Upper lobe of right lung (tissue), 1 donor: Measurements from ENCODE around the gene DISP2. TPM values are rescaled to one million over a fixed set of nuclear protein-coding genes. Genes with fewer than 3 reads are reported as not detected.

ENCODE experiments used
- ATAC-seq: fragments of 200-7000 bp; cut with Tn5 transposase; one replicate; pipeline ENCODE4 v1.9.1; 2020; ENCODE audit warnings: mild to moderate bottlenecking, moderate library complexity
- DNase-seq: peaks from one replicate; pipeline ENCODE4 v3.0.0-alpha.2; 2020
- H3K27ac ChIP-seq: fragments of 200-600 bp; one replicate; pipeline ENCODE4 v1.8.0; 2022
- H3K27me3 ChIP-seq: fragments of 200-600 bp; one replicate; pipeline ENCODE4 v1.8.0; 2022; ENCODE audit warnings: mild to moderate bottlenecking
- H3K36me3 ChIP-seq: fragments of 200-600 bp; one replicate; pipeline ENCODE4 v1.8.0; 2022
- H3K4me1 ChIP-seq: fragments of 200-600 bp; one replicate; pipeline ENCODE4 v1.8.0; 2022
- H3K4me3 ChIP-seq: fragments of 200-600 bp; one replicate; pipeline ENCODE4 v1.8.0; 2022; ENCODE audit warnings: mild to moderate bottlenecking
- H3K9me3 ChIP-seq: fragments of 200-600 bp; one replicate; pipeline ENCODE4 v1.8.0; 2022
- intact Hi-C: fragments of 100-400 bp; cut with DNase I; formaldehyde crosslinking; loops from one replicate; pipeline ENCODE4 v1.11.0; 2022
- total RNA-seq: library from RNA; stranded (reverse); fragmentation: NEBNext Ultra II Directional; extraction: Animal tissue kit (Norgen Biotek cat#: 25700); gene quantifications from one replicate; pipeline ENCODE4 v1.2.1, GENCODE V29; 2021
- TF ChIP-seq, protein P1 (sequence below): fragments of 200-600 bp; IDR thresholded peaks from one replicate; pipeline ENCODE4 v1.8.0; 2022; ENCODE audit warnings: antibody characterized with exemption
- donor health status: DM: no; HTN: yes; CAD: no; lungs with severe emphysema.

The DISP2 gene
- total RNA-seq, 1 donor from 2014 or later = 6.5 TPM

DNA sequence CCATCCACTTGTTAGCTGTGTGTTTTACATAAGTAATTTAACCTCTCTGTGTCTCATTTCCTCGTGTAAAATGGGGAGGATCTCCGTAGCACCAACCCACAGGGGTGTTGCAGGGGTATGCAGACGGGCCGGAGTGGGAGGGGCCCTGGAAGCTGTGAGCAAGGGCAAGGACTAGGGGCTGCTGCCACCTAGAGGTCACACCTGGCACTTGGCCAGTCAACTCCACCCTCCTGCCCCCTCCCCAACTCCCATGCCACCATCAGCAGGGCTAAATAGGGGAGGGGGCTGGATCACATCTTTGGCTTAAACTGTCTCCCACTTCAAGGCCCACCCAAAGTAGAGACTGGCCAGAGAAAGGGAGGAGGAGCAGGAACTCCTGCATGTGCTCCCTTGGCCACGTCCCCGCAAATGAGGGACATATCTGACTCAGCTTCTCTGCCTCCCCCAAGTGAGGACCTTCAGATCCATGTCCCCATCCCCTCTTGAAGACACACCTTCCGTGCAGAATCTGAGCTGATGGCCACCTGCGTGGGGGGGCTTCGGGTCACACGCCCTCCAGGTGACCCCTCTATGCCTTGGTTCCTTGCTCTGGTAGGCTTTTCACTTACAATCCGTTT, 19.9 kb upstream of the DISP2 start:
- H3K9me3 ChIP-seq = no peaks in the 10 kb centered on the region
- TF ChIP-seq, protein P1, sequence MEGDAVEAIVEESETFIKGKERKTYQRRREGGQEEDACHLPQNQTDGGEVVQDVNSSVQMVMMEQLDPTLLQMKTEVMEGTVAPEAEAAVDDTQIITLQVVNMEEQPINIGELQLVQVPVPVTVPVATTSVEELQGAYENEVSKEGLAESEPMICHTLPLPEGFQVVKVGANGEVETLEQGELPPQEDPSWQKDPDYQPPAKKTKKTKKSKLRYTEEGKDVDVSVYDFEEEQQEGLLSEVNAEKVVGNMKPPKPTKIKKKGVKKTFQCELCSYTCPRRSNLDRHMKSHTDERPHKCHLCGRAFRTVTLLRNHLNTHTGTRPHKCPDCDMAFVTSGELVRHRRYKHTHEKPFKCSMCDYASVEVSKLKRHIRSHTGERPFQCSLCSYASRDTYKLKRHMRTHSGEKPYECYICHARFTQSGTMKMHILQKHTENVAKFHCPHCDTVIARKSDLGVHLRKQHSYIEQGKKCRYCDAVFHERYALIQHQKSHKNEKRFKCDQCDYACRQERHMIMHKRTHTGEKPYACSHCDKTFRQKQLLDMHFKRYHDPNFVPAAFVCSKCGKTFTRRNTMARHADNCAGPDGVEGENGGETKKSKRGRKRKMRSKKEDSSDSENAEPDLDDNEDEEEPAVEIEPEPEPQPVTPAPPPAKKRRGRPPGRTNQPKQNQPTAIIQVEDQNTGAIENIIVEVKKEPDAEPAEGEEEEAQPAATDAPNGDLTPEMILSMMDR = peak; percentile 77
- ATAC-seq (peak; percentile 52), DNase-seq (peak; percentile 89)
- intact Hi-C loops = no loop called here
- H3K4me1 ChIP-seq = peaks cover 91% of the 10 kb centered on the region
- no peaks in the 10 kb centered on the region for H3K27me3 ChIP-seq
- peak overlapping the region; percentile 95 for H3K27ac ChIP-seq
- H3K4me3 ChIP-seq = no peak overlapping the region
- H3K36me3 ChIP-seq = peaks cover 16% of the 10 kb centered on the region

DNA sequence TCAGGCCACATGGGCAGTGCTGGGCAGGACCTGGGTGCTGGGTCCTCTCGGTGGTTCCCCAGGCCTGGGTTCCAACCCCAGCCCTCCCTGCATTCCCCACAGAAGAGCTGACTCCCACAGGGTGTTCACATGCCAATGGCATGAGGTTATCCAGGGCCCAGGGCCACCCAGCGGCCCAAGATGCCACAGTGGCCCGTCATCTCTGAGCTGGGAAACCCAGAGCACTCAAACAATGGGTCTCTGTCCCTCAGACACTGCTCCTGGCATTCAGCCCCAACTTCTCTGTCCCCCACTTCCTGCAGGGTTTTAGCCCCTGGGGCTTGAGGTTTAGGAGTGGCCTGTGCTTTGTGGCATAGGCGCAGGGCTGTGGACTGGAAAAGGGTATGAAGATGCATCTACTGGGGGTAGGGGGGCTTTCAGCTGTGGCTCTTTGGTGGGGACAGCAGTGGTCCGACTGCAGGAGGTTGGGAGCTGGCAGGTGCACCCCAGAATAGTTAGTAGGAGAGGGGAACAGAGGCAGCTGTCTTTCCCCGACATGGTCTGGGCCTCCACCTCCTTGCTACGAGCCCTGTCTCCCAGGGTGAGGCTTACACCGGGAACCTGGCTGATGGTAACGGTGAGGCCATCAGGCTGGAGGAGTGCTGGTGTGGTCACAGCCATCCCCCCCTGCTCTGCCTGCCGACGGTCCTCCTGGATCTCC, 18.9 kb upstream of the DISP2 start:
- TF ChIP-seq, protein P1 = no peak
- peak; percentile 30 for ATAC-seq
- intact Hi-C loops = no loop called here
- peaks cover 87% of the 10 kb centered on the region for H3K4me1 ChIP-seq
- peak overlapping the region; percentile 95 for H3K27ac ChIP-seq
- H3K27me3 ChIP-seq = no peaks in the 10 kb centered on the region
- no peak for DNase-seq
- H3K36me3 ChIP-seq = peaks cover 16% of the 10 kb centered on the region
- no peaks in the 10 kb centered on the region for H3K9me3 ChIP-seq
- H3K4me3 ChIP-seq = peak overlapping the region; percentile 60

DNA sequence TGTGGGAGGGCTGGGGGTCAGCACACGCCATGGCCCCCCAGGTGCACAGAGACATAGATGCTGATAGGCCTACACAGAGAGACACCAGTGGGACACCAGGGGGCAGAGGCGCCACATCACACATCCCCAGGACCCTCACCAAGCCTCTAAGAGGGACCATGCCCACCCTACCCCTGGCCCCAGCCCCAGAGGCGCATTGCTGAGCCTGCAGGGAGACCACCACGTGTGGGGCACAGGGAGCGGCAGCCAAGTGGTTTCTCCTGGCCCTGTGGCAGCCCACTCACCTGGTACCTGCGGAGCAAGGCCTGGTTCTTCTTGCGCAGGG, 18.4 kb upstream of the DISP2 start:
- no peak for DNase-seq
- H3K27me3 ChIP-seq = no peaks in the 10 kb centered on the region

DNA sequence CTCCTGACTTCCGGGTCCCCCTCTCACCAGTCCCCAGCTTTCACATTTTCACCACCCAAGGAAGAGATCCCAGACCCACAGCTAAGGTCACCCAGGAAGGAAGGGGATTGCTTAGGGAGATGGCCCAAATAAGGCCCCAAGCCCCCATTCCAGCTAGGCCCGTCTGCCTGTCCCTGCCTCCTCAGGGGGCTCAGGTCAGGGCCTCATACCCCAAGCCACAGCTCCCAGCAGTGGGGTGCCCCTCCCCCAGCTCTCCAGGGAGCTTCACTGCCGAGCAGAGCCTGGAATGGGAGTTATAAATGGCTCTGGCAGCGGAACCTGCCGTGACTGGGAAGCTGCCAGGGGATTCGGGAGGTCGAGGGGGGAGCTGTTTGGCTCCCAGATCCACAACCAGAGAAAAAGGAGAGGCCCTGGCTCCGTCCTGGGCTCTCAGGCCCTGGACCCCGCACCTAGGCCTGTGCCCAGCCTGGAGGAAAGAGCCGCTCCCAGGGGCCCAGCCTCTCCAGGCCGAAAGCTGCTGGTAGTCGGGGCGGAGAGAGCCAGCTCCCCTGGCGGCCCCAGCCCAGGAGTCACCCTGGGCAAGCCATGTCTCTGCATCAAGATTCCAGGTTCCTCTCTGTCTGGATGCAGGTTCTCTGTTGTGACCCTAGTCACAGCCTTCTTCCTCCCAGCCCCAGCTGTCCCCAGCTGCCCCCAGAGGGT, 17.8 kb upstream of the DISP2 start:
- ATAC-seq = peak; percentile 25
- Histone ChIP-seq H3K27ac (peak overlapping the region; percentile 95), H3K27me3 (no peaks in the 10 kb centered on the region), H3K4me1 (peaks cover 81% of the 10 kb centered on the region), H3K9me3 (no peaks in the 10 kb centered on the region), H3K4me3 (peak overlapping the region; percentile 60), H3K36me3 (peaks cover 16% of the 10 kb centered on the region)
- intact Hi-C loops = no loop called here
- TF ChIP-seq, protein P1 = no peak
- DNase-seq = peak; percentile 81

More for the DNA sequence above, 18.4 kb upstream of the DISP2 start:
- H3K27ac ChIP-seq = peak overlapping the region; percentile 95
- peaks cover 87% of the 10 kb centered on the region for H3K4me1 ChIP-seq
- H3K36me3 ChIP-seq = peaks cover 16% of the 10 kb centered on the region
- peak overlapping the region; percentile 60 for H3K4me3 ChIP-seq
- ATAC-seq = no peak
- H3K9me3 ChIP-seq = no peaks in the 10 kb centered on the region
- TF ChIP-seq, protein P1 = no peak
- intact Hi-C loops = no loop called here

DNA sequence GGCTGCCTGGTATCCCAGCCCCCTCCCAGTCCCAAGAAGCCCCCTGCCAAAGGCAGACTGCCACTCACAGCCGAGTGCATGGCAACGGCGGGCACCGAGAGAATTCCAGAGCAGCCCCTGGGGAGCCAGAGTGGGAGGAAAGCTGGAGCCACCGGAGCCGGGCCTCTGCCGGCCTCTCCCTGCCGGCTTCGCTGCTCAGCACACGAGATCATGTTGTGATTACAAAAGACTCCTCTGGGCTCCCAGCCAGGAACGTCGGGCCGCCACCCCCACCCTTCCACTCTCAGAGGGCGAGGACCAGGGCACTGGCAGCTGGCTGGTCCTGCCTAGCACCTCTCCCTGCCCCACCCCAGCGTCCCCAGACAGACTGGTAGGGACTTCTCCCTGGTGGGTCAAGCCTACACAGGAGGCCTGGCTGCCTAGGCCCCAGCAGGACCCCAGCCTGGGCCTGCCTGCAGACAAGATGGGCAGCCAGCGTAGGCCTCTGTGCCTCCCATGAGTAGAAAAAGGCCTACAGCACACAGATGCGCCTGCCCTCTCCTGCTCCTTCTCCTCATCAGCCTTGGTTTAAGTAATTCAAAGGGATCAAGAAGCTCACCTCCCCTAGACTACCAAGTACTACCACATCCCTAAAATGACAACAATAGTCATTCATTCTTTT, 17.1 kb upstream of the DISP2 start, which contains the start of gene CCDC9B:
Gene CCDC9B (minus strand): TSS at position 200 of the 661 bp plus-strand sequence. CDS start 120 bp downstream, at position 80.
- Histone ChIP-seq H3K9me3 (no peaks in the 10 kb centered on the region), H3K27ac (peak within 1 kb of the TSS; percentile 95), H3K4me3 (peak within 1 kb of the TSS; percentile 60), H3K4me1 (peaks cover 74% of the 10 kb centered on the region), H3K27me3 (no peaks in the 10 kb centered on the region), H3K36me3 (peaks cover 16% of the 10 kb centered on the region)
- DNase-seq (peak; percentile 95), ATAC-seq (peak; percentile 84)
- TF ChIP-seq, protein P1 = no peak
- intact Hi-C loops = no loop called here
